HG02571 (cell line): ENCODE measurements around the gene CYFIP2.
A peak's percentile ranks its signal among the peaks of the same experiment; 100 is the strongest.
"Not testable (repeated sequence)": the region's sequence is repeated elsewhere in the genome, so short reads cannot be mapped to it uniquely, and the experiment has no call there.

Source experiments
- ATAC-seq: cut with Tn5 transposase; IDR thresholded peaks from one replicate; pipeline ENCODE4 v1.9.1; 2021; ENCODE audit warnings: mild to moderate bottlenecking, moderate library complexity; ENCODE audit not compliant: unreplicated experiment

Gene CYFIP2

GRCh38 chr5:157265714-157266285 is at the start of gene CYFIP2:
Gene CYFIP2, plus strand, starts transcription at chr5:157266123. Its CDS starts 19,239 bp downstream, at chr5:157285362.
- peak; percentile 83 for ATAC-seq

- no peak for ATAC-seq
These were observed 49.4 kb upstream of the CYFIP2 start for GRCh38 chr5:157216391-157217142.

GRCh38 chr5:157217289-157218024 is 48.5 kb upstream of the CYFIP2 start:
- no peak for ATAC-seq

GRCh38 chr5:157219491-157220271 is 46.2 kb upstream of the CYFIP2 start:
- ATAC-seq = peak; percentile 46

GRCh38 chr5:157221959-157222358 is 44.0 kb upstream of the CYFIP2 start:
- no peak for ATAC-seq

- ATAC-seq = no peak
These were observed 43.3 kb upstream of the CYFIP2 start for GRCh38 chr5:157222506-157223230.

- ATAC-seq = no peak
These were observed 40.2 kb upstream of the CYFIP2 start for GRCh38 chr5:157225469-157226422.

GRCh38 chr5:157230610-157231009 is 35.3 kb upstream of the CYFIP2 start:
- ATAC-seq = no peak

- no peak for ATAC-seq
These were observed 33.2 kb upstream of the CYFIP2 start for GRCh38 chr5:157232706-157233105.

GRCh38 chr5:157233515-157233914 is 32.4 kb upstream of the CYFIP2 start:
- no peak for ATAC-seq

- no peak for ATAC-seq
These were observed 29.5 kb upstream of the CYFIP2 start for GRCh38 chr5:157236423-157236822.

GRCh38 chr5:157241483-157241882 is 24.4 kb upstream of the CYFIP2 start:
- ATAC-seq = no peak

GRCh38 chr5:157244704-157245103 is 21.2 kb upstream of the CYFIP2 start:
- ATAC-seq = not testable (repeated sequence)

GRCh38 chr5:157245476-157245875 is 20.4 kb upstream of the CYFIP2 start:
- ATAC-seq = no peak

- no peak for ATAC-seq
These were observed 20.0 kb upstream of the CYFIP2 start for GRCh38 chr5:157245886-157246285.

- no peak for ATAC-seq
These were observed 18.7 kb upstream of the CYFIP2 start for GRCh38 chr5:157247267-157247666.

GRCh38 chr5:157248821-157249470 is 17.0 kb upstream of the CYFIP2 start:
- ATAC-seq = no peak

GRCh38 chr5:157252711-157253465 is 13.0 kb upstream of the CYFIP2 start:
- ATAC-seq = peak; percentile 81
